Measurements from ENCODE around the gene SMAD2. TPM values are rescaled to one million over a fixed set of nuclear protein-coding genes. Genes with fewer than 3 reads are reported as not detected.

SMAD2 gene
- total RNA-seq, 1 donor from 2014 or later, result 97.3 TPM

DNA sequence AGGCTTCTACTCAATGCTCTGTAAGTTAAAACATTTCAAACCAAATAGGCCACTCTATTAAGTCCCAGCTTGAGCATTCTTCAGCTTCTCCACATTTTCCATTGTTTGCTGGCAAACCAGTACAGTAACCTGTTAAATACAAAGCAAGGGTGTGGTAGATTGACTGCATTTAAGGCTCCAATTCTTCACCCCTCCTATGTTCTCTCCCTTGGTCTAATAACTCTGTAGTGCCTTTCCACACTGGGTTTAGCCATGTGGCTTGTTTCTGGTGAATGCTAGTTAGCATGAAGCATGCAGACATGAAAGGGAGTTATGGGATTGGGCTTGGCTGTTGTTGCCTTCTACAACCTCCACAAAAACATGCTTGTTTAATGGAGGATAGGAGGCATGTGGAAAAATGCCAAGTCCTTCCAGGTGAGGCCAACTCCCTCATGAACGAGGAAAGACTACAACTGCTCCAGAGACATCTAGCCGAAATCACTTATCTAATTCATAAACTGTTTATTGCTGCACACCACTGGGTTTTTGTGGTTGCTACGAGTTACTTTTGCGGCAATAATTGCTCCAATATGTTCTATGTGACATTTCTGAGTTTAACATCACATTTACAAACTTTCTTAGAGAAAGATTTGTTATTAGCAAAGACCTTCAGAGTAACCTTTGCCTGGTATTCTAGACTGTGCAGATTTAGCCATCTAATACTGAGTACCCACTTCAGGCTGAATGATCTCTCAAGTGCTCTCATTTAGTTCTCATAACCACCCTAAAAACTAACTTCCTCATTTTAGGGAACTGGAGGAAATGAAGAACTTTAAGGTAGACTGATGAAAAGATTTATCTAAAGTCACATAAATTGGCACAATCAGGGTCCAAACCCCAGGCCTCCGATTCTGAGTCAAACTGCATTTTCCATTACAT, 104.0 kb downstream of the SMAD2 start:
- Mint-ChIP-seq H3K4me3 (no peak overlapping the region), H3K27me3 (no peaks in the 10 kb centered on the region), H3K9me3 (peaks cover 3% of the 10 kb centered on the region), H3K27ac (no peak overlapping the region), H3K36me3 (ENCODE audit: low read depth) (peaks cover 22% of the 10 kb centered on the region), H3K4me1 (peaks cover 13% of the 10 kb centered on the region)
- CTCF ChIA-PET, result no interaction called here
- intact Hi-C loops (cut with micrococcal nuclease), result no loop called here
- POLR2A ChIA-PET, result no interaction called here
- DNase-seq, result no peak
- TF ChIP-seq, protein P1, sequence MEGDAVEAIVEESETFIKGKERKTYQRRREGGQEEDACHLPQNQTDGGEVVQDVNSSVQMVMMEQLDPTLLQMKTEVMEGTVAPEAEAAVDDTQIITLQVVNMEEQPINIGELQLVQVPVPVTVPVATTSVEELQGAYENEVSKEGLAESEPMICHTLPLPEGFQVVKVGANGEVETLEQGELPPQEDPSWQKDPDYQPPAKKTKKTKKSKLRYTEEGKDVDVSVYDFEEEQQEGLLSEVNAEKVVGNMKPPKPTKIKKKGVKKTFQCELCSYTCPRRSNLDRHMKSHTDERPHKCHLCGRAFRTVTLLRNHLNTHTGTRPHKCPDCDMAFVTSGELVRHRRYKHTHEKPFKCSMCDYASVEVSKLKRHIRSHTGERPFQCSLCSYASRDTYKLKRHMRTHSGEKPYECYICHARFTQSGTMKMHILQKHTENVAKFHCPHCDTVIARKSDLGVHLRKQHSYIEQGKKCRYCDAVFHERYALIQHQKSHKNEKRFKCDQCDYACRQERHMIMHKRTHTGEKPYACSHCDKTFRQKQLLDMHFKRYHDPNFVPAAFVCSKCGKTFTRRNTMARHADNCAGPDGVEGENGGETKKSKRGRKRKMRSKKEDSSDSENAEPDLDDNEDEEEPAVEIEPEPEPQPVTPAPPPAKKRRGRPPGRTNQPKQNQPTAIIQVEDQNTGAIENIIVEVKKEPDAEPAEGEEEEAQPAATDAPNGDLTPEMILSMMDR (IDR thresholded peaks at IDR 0.05), result no peak
- ATAC-seq (ENCODE audit: low read depth), result no peak

DNA sequence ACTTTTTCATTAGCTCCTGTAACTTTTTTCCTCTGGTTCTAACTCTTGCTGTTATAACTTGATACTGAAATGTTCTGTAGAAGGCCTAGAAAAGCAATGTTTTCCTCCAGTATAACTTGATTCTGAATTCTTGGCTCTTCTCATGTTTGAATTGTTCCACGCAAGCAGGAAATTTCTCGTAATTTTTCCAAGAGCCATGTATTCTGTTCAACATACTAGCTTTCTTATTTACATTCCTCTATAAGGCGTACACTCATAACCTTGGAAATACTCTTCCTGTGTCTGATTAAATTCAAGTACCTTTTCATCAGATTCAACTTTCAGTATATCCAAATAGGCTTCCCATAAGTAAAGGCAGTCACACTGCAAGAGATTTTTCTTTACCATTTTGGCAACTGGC, 109.1 kb downstream of the SMAD2 start:
- Mint-ChIP-seq H3K4me3 (no peak overlapping the region), H3K27ac (no peak overlapping the region), H3K27me3 (no peaks in the 10 kb centered on the region), H3K4me1 (peaks cover 2% of the 10 kb centered on the region), H3K36me3 (ENCODE audit: low read depth) (peaks cover 9% of the 10 kb centered on the region), H3K9me3 (no peaks in the 10 kb centered on the region)
- DNase-seq (no peak), ATAC-seq (ENCODE audit: low read depth) (no peak)
- ChIA-PET POLR2A (no interaction called here), CTCF (interaction anchor here (0.6 kb wide), 1 partner anchor 10 kb away, joined by 3 read pairs; no protein-coding TSS in a partner anchor)
- TF ChIP-seq, protein P1 (IDR thresholded peaks at IDR 0.05), result no peak
- intact Hi-C loops (cut with micrococcal nuclease), result no loop called here

DNA sequence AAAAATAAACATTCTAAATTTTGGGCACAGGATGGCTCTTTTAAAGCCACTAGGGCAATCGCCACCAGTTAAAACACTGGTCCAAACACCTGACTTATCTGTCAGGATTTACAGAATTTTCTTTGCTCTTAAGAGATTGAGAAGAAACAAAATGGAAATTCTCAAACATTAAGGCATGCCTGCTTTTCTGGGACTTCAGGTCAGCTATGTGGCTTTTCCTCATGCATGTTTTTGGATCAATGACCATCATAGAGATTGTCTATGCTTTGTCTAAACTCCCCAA, 112.7 kb downstream of the SMAD2 start:
- intact Hi-C loops (cut with micrococcal nuclease), result no loop called here
- no peaks in the 10 kb centered on the region for H3K27me3 Mint-ChIP-seq
- no peak for ATAC-seq (ENCODE audit: low read depth)
- peaks cover 2% of the 10 kb centered on the region for H3K36me3 Mint-ChIP-seq (ENCODE audit: low read depth)
- H3K4me1 Mint-ChIP-seq, result no peaks in the 10 kb centered on the region
- TF ChIP-seq, protein P1 (IDR thresholded peaks at IDR 0.05), result no peak
- no peak overlapping the region for H3K4me3 Mint-ChIP-seq
- DNase-seq, result no peak
- no peak overlapping the region for H3K27ac Mint-ChIP-seq
- ChIA-PET CTCF (no interaction called here), POLR2A (no interaction called here)
- H3K9me3 Mint-ChIP-seq, result no peaks in the 10 kb centered on the region

DNA sequence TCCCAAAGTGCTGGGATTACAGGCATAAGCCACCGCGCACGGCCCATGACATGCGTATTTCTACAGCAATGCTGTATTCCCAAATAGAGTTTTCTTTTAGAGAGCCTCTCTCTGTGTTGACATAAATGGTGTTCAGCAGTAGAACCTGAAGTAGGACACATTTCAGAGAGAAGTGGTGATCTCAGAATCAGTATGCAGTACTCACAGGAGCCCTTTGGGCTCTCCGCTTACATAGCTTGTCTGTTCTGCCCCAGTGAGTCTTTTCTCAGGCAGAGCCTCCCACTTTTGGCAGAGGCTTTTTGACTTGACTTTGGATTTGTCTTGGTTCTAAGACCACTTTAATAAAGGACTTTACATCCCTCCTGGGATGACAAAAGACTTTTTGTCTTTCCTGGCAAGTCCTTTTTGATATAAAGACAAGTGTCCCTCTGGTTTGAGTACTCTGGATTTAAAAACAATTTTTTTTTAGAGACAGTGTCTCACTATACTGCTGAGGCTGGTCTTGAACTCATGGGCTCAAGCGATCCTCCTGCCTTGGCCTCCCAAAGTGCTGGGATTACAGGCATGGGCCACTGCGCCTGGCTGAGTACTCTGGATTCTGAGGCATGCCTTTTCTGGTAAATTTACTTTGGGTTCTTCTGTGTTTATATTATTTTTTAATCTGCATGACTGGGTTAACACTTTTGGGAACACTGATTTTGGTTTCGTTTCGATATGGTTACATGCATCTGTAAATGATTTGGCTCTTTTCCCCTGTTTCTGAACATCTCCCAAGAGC, 113.3 kb downstream of the SMAD2 start:
- POLR2A ChIA-PET, result no interaction called here
- Mint-ChIP-seq H3K9me3 (peaks cover 1% of the 10 kb centered on the region), H3K27ac (no peak overlapping the region), H3K4me1 (no peaks in the 10 kb centered on the region), H3K4me3 (no peak overlapping the region), H3K27me3 (no peaks in the 10 kb centered on the region), H3K36me3 (ENCODE audit: low read depth) (no peaks in the 10 kb centered on the region)
- TF ChIP-seq, protein P1 (IDR thresholded peaks at IDR 0.05), result no peak
- intact Hi-C loops (cut with micrococcal nuclease), result no loop called here
- CTCF ChIA-PET, result no interaction called here
- ATAC-seq (ENCODE audit: low read depth), result no peak
- DNase-seq, result no peak

All from activated B cell treated with CpG ODN at 0.5 μM for 24 hours (primary cell).